Suprapubic skin (tissue), 4 donors: Measurements from ENCODE around the gene KLHL30. TPM values are rescaled to one million over a fixed set of nuclear protein-coding genes. Genes with fewer than 3 reads are reported as not detected.
"Not testable (repeated sequence)": the region's sequence is repeated elsewhere in the genome, so short reads cannot be mapped to it uniquely, and the experiment has no call there.

ENCODE experiments used
- DNase-seq, 2 donors: peaks; one replicate each; pipeline ENCODE4 v3.0.0-alpha.2; 2019; ENCODE audit warnings: low spot score in 2 of 2
- H3K27ac ChIP-seq: fragments of 200-600 bp; sonication (generic); one replicate; pipeline ENCODE4 v1.5.1; 2019
- H3K27me3 ChIP-seq: fragments of 200-600 bp; sonication (generic); one replicate; pipeline ENCODE4 v1.5.1; 2019
- H3K36me3 ChIP-seq: fragments of 200-600 bp; sonication (generic); one replicate; pipeline ENCODE4 v1.5.1; 2019
- H3K4me1 ChIP-seq: fragments of 200-600 bp; sonication (generic); one replicate; pipeline ENCODE4 v1.5.1; 2019
- H3K4me3 ChIP-seq: fragments of 200-600 bp; sonication (generic); one replicate; pipeline ENCODE4 v1.5.1; 2019; ENCODE audit warnings: mild to moderate bottlenecking
- H3K9me3 ChIP-seq: fragments of 200-600 bp; sonication (generic); one replicate; pipeline ENCODE4 v1.5.1; 2019
- EP300 ChIP-seq: sonication (generic); formaldehyde crosslinking; IDR thresholded peaks from one replicate; pipeline ENCODE4 v1.6.1; 2017; ENCODE audit warnings: antibody characterized with exemption
- POLR2A ChIP-seq, 2 donors: fragments of 450-650 bp; IDR thresholded peaks; one replicate each; pipeline ENCODE4 v1.6.1; 2017; ENCODE audit warnings: antibody characterized with exemption in 2 of 2, mild to moderate bottlenecking in 2 of 2, moderate library complexity in 2 of 2
- POLR2AphosphoS5 ChIP-seq, 3 donors: sonication (generic); formaldehyde crosslinking; IDR thresholded peaks; one replicate each; pipeline ENCODE4 v1.6.1; 2017; ENCODE audit warnings: antibody characterized with exemption in 3 of 3
- WGBS: methylation state at CpG from one replicate; pipeline ENCODE4 v1.1.5; 2018; 5-methylcytosine and 5-hydroxymethylcytosine counted together
- total RNA-seq, 4 donors: library from RNA; depleted of rRNA; stranded (reverse); fragments of >200 nt; gene quantifications; one replicate each; pipeline ENCODE4 v1.1.0, GENCODE V29; 2016
- TF ChIP-seq, protein P1 (sequence below), 2 donors: fragments of 200-600 bp in 1 of 2; fragments of 450-650 bp in 1 of 2; sonication (generic) in 1 of 2; IDR thresholded peaks; one replicate each; pipeline ENCODE4 v1.5.1; 2016 to 2019; ENCODE audit warnings: antibody characterized with exemption in 2 of 2, mild to moderate bottlenecking in 1 of 2, moderate library complexity in 1 of 2

KLHL30 gene
- total RNA-seq, 4 donors from 2014 or later = 0.13 to 0.23 TPM; not detected in 2

DNA sequence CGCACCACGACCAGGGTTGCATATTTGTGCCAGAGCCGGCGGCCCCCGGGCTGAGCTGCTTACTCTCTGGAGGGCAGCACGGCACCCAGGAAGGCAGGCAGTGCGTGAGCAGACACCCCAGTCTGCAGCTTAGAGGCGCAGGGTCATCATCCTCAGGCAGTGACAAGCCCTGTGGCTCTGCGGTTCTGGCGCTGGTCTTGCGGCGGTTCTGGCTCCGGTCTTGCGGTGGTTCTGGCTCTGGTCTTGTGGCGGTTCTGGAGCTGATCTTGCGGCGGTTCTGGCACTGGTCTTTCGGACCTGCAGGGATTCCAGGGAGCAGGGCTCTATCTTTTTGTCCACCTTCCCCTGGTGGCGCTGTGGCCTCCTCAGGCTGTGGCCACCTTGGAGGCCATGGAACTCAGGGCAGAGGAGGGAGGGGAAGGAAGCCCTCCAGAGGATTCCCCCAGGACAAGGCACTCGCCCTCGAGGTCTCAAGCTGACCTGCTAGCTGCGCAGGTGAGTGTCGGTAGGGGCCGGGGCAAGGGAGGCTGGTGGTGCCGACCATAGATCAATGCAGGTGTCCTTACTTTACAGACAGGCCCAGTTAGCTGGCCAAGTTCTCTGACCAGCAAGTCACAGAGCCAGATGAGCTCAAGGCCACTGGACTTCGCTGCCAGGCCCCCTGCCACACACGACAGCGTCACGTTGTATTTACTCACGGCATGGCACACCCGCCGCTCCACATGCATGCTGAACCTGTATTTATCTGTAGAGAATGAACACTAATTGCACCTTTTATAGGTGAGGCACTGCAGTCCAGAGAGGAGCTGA, 23.4 kb upstream of the KLHL30 start:
- Histone ChIP-seq H3K4me1 (no peaks in the 10 kb centered on the region), H3K9me3 (peaks cover 5% of the 10 kb centered on the region), H3K36me3 (no peaks in the 10 kb centered on the region), H3K27ac (no peak overlapping the region), H3K4me3 (no peak overlapping the region), H3K27me3 (peaks cover 23% of the 10 kb centered on the region)
- TF ChIP-seq POLR2A (IDR thresholded peaks at IDR 0.05) = no peak
- TF ChIP-seq, protein P1, sequence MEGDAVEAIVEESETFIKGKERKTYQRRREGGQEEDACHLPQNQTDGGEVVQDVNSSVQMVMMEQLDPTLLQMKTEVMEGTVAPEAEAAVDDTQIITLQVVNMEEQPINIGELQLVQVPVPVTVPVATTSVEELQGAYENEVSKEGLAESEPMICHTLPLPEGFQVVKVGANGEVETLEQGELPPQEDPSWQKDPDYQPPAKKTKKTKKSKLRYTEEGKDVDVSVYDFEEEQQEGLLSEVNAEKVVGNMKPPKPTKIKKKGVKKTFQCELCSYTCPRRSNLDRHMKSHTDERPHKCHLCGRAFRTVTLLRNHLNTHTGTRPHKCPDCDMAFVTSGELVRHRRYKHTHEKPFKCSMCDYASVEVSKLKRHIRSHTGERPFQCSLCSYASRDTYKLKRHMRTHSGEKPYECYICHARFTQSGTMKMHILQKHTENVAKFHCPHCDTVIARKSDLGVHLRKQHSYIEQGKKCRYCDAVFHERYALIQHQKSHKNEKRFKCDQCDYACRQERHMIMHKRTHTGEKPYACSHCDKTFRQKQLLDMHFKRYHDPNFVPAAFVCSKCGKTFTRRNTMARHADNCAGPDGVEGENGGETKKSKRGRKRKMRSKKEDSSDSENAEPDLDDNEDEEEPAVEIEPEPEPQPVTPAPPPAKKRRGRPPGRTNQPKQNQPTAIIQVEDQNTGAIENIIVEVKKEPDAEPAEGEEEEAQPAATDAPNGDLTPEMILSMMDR (IDR thresholded peaks at IDR 0.05) = no peak
- TF ChIP-seq POLR2AphosphoS5 (IDR thresholded peaks at IDR 0.05) = no peak
- TF ChIP-seq EP300 = no peak
- no peak for DNase-seq
- WGBS = 88% methylated on average over 15 of the region's 32 CpGs

DNA sequence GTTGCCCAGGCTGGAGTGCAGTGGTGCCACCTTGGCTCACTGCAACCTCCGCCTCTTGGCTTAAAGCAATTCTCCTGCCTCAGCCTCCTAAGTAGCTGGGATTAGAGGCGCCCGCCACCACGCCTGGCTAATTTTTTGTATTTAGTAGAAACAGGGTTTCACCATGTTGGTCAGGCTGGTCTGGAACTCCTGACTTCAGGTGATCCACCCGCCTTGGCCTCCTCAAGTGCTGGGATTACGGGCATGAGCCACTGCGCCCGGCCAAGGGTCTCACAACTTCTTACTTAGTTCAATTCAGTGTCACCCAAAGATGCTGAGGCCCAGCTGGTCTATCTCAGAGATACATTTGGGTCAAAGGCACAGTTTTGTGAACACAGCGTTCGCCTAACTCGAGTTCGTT, 22.8 kb upstream of the KLHL30 start:
- H3K36me3 ChIP-seq, DNase-seq: not testable (repeated sequence)

DNA sequence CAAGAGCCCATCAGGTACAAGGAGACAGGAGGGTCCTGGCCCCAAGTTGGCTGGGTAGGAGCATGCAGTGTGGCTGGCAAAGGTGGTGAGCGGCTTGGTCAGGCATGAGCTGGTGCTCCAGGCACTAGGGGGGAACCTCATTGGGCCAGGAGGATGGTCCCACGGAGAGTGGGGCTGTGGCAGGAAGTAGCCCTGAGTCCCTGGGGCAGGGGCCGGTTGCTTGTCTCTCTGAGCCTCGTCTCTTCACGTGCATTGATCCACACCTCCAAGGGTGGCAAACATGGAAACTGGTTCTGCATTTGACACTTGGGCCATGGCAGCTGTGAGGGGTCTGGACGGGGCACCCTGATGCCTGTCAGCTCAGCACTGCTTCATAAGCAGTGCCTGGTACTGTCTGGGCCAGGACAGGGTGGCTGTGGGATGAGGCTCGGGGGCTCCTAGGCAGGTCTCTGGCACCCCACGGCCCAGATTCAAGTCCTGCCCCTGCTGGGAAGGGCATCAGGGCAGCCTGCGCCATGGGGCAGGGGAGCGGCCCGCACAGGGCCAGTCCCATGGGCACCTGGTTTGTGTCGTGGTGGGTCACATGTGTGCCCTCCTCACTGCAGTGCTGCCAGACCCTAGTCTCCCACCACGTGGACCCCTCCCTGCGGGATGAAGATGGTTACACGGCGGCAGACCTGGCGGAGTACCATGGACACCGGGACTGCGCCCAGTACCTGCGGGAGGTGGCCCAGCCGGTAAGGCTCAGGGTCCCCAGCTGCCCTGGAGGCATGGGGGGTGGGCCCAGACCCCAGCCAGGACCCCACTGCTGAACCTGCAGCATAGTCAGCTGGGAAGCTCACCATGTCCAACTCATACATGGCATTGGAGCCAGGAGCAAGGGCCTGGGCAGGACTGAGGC, 21.9 kb upstream of the KLHL30 start:
- Histone ChIP-seq H3K4me3 (no peak overlapping the region), H3K9me3 (peaks cover 5% of the 10 kb centered on the region), H3K27ac (no peak overlapping the region), H3K27me3 (peaks cover 37% of the 10 kb centered on the region), H3K36me3 (no peaks in the 10 kb centered on the region), H3K4me1 (no peaks in the 10 kb centered on the region)
- DNase-seq = no peak
- TF ChIP-seq, protein P1 (IDR thresholded peaks at IDR 0.05) = no peak
- TF ChIP-seq POLR2A (IDR thresholded peaks at IDR 0.05) (no peak), EP300 (no peak)
- 82% methylated on average over 4 of the region's 21 CpGs for WGBS

More for the DNA sequence above, 22.8 kb upstream of the KLHL30 start:
- H3K27ac ChIP-seq, H3K4me3 ChIP-seq, H3K4me1 ChIP-seq, H3K9me3 ChIP-seq: not testable (repeated sequence)
- whole genome bisulfite sequencing = 96% methylated on average over 12 of the region's 12 CpGs
- H3K27me3 ChIP-seq = peaks cover 29% of the 10 kb centered on the region

DNA sequence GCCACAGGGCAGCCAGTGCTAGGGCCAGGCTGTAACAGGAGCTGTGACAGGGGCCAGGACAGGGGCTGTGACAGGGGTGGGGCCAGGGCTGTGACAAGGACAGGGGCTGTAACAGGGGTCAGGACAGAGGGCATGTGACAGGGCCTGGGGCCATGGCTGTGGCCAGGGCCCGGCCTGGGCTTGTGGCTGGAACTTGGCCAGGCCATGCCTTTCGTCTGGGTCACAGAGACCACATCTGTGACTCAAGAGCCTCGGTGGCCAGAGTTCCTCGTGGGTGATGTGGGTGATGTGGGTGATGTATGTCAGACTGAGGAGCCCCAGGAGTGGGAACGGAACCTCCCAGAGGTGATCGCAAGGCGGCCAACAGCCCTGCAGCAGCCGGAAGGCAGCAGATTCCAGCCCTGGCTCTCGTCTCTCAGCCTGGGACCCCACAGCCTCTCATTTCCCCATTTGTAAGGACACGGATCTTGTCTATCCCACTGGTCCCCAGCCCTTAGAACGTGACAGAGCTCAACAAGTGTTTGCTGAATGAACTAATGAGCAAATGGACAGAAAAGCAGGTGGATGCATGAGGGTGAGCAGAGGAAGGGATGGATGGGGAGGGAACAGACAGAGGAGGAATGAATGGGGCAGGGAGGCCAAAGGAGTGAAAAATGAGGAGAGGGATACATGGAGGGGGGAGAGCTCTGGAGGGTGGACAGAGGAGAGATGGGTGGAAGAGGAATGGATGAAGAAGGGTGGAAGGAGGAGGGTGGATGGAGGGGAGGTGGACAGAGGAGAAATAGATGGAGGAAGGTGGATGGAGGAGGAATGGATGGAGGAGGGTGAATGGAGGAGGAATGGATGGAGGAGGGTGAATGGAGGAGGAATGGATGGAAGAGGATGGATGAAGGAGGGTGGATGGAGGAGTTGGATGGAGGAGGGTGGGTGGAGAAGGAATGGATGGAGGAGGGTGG, 21.0 kb upstream of the KLHL30 start:
- Histone ChIP-seq H3K27me3 (peaks cover 38% of the 10 kb centered on the region), H3K4me1 (no peaks in the 10 kb centered on the region), H3K27ac (no peak overlapping the region), H3K36me3 (no peaks in the 10 kb centered on the region), H3K4me3 (no peak overlapping the region), H3K9me3 (peaks cover 4% of the 10 kb centered on the region)
- TF ChIP-seq EP300 (no peak), POLR2A (IDR thresholded peaks at IDR 0.05) (no peak), POLR2AphosphoS5 (IDR thresholded peaks at IDR 0.05) (no peak)
- TF ChIP-seq, protein P1 (IDR thresholded peaks at IDR 0.05) = no peak
- WGBS = 75% methylated on average over 8 of the region's 11 CpGs
- DNase-seq = no peak

DNA sequence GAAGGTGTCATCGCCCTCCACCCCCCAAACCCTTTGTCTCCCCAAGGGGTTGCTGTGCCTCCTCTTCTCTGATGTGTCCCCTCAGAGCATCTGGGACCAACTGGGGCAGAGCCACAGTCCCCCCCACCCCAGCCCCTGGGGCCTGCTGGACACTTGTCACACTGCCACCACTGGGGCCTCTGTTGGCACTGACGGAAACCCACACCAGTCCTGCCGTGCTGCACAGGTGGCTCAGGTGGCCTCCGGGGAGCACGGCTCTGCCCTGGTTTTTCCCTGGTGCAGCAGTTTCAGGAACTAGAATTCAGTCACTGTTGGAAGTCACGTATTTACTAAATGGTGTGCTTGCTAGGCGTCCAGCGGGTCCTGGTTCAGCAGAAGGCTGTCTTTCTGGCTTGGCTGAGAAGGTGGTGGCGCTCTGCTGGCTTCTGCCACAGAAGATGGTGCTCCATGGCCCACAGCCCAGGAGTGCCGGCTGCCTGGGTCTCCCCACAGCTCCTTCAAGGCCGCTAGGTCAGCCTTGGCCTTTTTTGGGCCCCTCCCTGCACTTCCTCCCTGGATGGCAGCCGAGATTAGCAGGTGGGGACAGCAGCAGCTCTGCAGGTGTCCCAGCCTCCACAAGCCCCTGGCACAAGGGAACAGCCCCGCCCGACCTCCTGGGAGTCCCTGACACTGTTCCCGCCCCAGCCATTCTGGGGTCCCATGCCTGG, 18.6 kb upstream of the KLHL30 start:
- H3K9me3 ChIP-seq = no peaks in the 10 kb centered on the region
- TF ChIP-seq POLR2AphosphoS5 (IDR thresholded peaks at IDR 0.05) (no peak), EP300 (no peak), POLR2A (IDR thresholded peaks at IDR 0.05) (no peak)
- TF ChIP-seq, protein P1 (IDR thresholded peaks at IDR 0.05) = no peak
- H3K4me1 ChIP-seq = no peaks in the 10 kb centered on the region
- H3K36me3 ChIP-seq = no peaks in the 10 kb centered on the region
- no peak for DNase-seq
- peaks cover 43% of the 10 kb centered on the region for H3K27me3 ChIP-seq
- no peak overlapping the region for H3K4me3 ChIP-seq
- 58% methylated on average over 7 of the region's 15 CpGs for WGBS
- no peak overlapping the region for H3K27ac ChIP-seq
